HUES64 (cell line): ENCODE data around the gene SENP7.

Experiments used
- H3K27ac ChIP-seq: 2 replicates; pipeline ENCODE4 v1.7.0; 2013; ENCODE audit warnings: low read depth, low read length, inconsistent platforms
- H3K27me3 ChIP-seq: 2 replicates; pipeline ENCODE4 v1.6.1; 2013; ENCODE audit warnings: mild to moderate bottlenecking, low read length; ENCODE audit not compliant: insufficient read depth
- H3K36me3 ChIP-seq: 2 replicates; pipeline ENCODE4 v1.6.1; 2013; ENCODE audit warnings: mild to moderate bottlenecking, low read length; ENCODE audit not compliant: insufficient read depth
- H3K4me1 ChIP-seq: 2 replicates; pipeline ENCODE4 v1.6.1; 2013; ENCODE audit warnings: mild to moderate bottlenecking, low read length, moderate library complexity; ENCODE audit not compliant: insufficient read depth
- H3K4me3 ChIP-seq: 2 replicates; pipeline ENCODE4 v1.5.1; 2013; ENCODE audit warnings: mild to moderate bottlenecking, low read length, moderate library complexity
- H3K9ac ChIP-seq: 2 replicates; pipeline ENCODE4 v1.6.1; 2013; ENCODE audit warnings: mild to moderate bottlenecking, low read depth, low read length
- H3K9me3 ChIP-seq: 2 replicates; pipeline ENCODE4 v1.6.1; 2013; ENCODE audit warnings: low read depth, low read length; ENCODE audit not compliant: insufficient read depth
- WGBS: fragments of 150-250, 120-280 bp; methylation state at CpG from one replicate; pipeline ENCODE4 v1.1.7; 2013; ENCODE audit warnings: missing lambda C conversion rate; 5-methylcytosine and 5-hydroxymethylcytosine counted together

Gene SENP7

GRCh38 chr3:101381809-101382208 lies 131.2 kb downstream of the SENP7 start:
- Histone ChIP-seq H3K27ac (no peak overlapping the region), H3K4me3 (no peak overlapping the region), H3K36me3 (no peaks in the 10 kb centered on the region), H3K4me1 (0 out of 2 replicates have a peak, but pooled peaks cover 2% of the 10 kb centered on the region), H3K9me3 (no peaks in the 10 kb centered on the region), H3K27me3 (no peaks in the 10 kb centered on the region), H3K9ac (no peak overlapping the region)

GRCh38 chr3:101379658-101380376 lies 133.2 kb downstream of the SENP7 start:
- Histone ChIP-seq H3K36me3 (no peaks in the 10 kb centered on the region), H3K27me3 (no peaks in the 10 kb centered on the region), H3K9ac (no peak overlapping the region), H3K4me1 (0 out of 2 replicates have a peak, but pooled peaks cover 2% of the 10 kb centered on the region), H3K9me3 (no peaks in the 10 kb centered on the region), H3K4me3 (no peak overlapping the region), H3K27ac (no peak overlapping the region)
- WGBS = 96% methylated on average over 3 of the region's 3 CpGs

GRCh38 chr3:101377796-101378195 lies 135.2 kb downstream of the SENP7 start:
- H3K9ac ChIP-seq = no peak overlapping the region
- H3K9me3 ChIP-seq = no peaks in the 10 kb centered on the region
- H3K36me3 ChIP-seq = no peaks in the 10 kb centered on the region
- 0 out of 2 replicates have a peak, but pooled peaks cover 2% of the 10 kb centered on the region for H3K4me1 ChIP-seq
- no peak overlapping the region for H3K27ac ChIP-seq
- no peaks in the 10 kb centered on the region for H3K27me3 ChIP-seq
- 84% methylated on average over 3 of the region's 3 CpGs for WGBS
- H3K4me3 ChIP-seq = no peak overlapping the region

- H3K4me3 ChIP-seq = no peak overlapping the region
- 91% methylated on average over 4 of the region's 4 CpGs for WGBS
- no peaks in the 10 kb centered on the region for H3K9me3 ChIP-seq
- no peak overlapping the region for H3K27ac ChIP-seq
- H3K9ac ChIP-seq = no peak overlapping the region
- H3K4me1 ChIP-seq = 0 out of 2 replicates have a peak, but pooled peaks cover 2% of the 10 kb centered on the region
- H3K36me3 ChIP-seq = no peaks in the 10 kb centered on the region
- H3K27me3 ChIP-seq = no peaks in the 10 kb centered on the region
Measured at GRCh38 chr3:101377209-101377608, 135.8 kb downstream of the SENP7 start.

GRCh38 chr3:101375586-101375985 lies 137.4 kb downstream of the SENP7 start:
- Histone ChIP-seq H3K27me3 (no peaks in the 10 kb centered on the region), H3K9ac (no peak overlapping the region), H3K4me3 (no peak overlapping the region), H3K27ac (no peak overlapping the region), H3K36me3 (no peaks in the 10 kb centered on the region), H3K4me1 (no peaks in the 10 kb centered on the region), H3K9me3 (no peaks in the 10 kb centered on the region)

- Histone ChIP-seq H3K4me3 (no peak overlapping the region), H3K36me3 (no peaks in the 10 kb centered on the region), H3K9ac (no peak overlapping the region), H3K27me3 (no peaks in the 10 kb centered on the region), H3K9me3 (no peaks in the 10 kb centered on the region), H3K4me1 (no peaks in the 10 kb centered on the region), H3K27ac (no peak overlapping the region)
- 100% methylated on average over 2 of the region's 2 CpGs for WGBS
Measured at GRCh38 chr3:101362406-101362805, 150.6 kb downstream of the SENP7 start.

GRCh38 chr3:101351829-101352228 lies 161.2 kb downstream of the SENP7 start:
- no peaks in the 10 kb centered on the region for H3K9me3 ChIP-seq
- H3K9ac ChIP-seq = no peak overlapping the region
- 90% methylated on average over 1 of the region's 1 CpG for WGBS

GRCh38 chr3:101340591-101340990 lies 172.4 kb downstream of the SENP7 start:
- Histone ChIP-seq H3K27ac (no peak overlapping the region), H3K4me3 (no peak overlapping the region), H3K27me3 (no peaks in the 10 kb centered on the region), H3K9me3 (no peaks in the 10 kb centered on the region), H3K4me1 (no peaks in the 10 kb centered on the region), H3K36me3 (no peaks in the 10 kb centered on the region), H3K9ac (no peak overlapping the region)
- WGBS = 96% methylated on average over 2 of the region's 2 CpGs

More at GRCh38 chr3:101351829-101352228, 161.2 kb downstream of the SENP7 start:
- Histone ChIP-seq H3K27ac (no peak overlapping the region), H3K4me1 (no peaks in the 10 kb centered on the region), H3K36me3 (no peaks in the 10 kb centered on the region), H3K27me3 (no peaks in the 10 kb centered on the region), H3K4me3 (no peak overlapping the region)

GRCh38 chr3:101333883-101334282 lies 179.1 kb downstream of the SENP7 start:
- Histone ChIP-seq H3K4me1 (no peaks in the 10 kb centered on the region), H3K27me3 (no peaks in the 10 kb centered on the region), H3K36me3 (no peaks in the 10 kb centered on the region), H3K4me3 (no peak overlapping the region), H3K27ac (no peak overlapping the region), H3K9me3 (no peaks in the 10 kb centered on the region), H3K9ac (no peak overlapping the region)
- WGBS = 89% methylated on average over 7 of the region's 7 CpGs

GRCh38 chr3:101329016-101329673 lies 183.9 kb downstream of the SENP7 start:
- no peaks in the 10 kb centered on the region for H3K27me3 ChIP-seq
- no peak overlapping the region for H3K27ac ChIP-seq
- WGBS = 98% methylated on average over 7 of the region's 7 CpGs
- no peaks in the 10 kb centered on the region for H3K9me3 ChIP-seq
- H3K4me1 ChIP-seq = no peaks in the 10 kb centered on the region
- H3K4me3 ChIP-seq = no peak overlapping the region
- H3K9ac ChIP-seq = no peak overlapping the region
- H3K36me3 ChIP-seq = no peaks in the 10 kb centered on the region

GRCh38 chr3:101325393-101326134 lies 187.4 kb downstream of the SENP7 start:
- no peaks in the 10 kb centered on the region for H3K9me3 ChIP-seq
- no peak overlapping the region for H3K4me3 ChIP-seq
- H3K27ac ChIP-seq = no peak overlapping the region
- H3K4me1 ChIP-seq = no peaks in the 10 kb centered on the region
- WGBS = 87% methylated on average over 4 of the region's 5 CpGs
- H3K36me3 ChIP-seq = no peaks in the 10 kb centered on the region
- no peaks in the 10 kb centered on the region for H3K27me3 ChIP-seq
- H3K9ac ChIP-seq = no peak overlapping the region
